Keratinocyte (primary cell): ENCODE measurements around the gene LEO1. TPM values are rescaled to one million over a fixed set of nuclear protein-coding genes. Genes with fewer than 3 reads are reported as not detected.

Experiments
- DNase-seq: peaks from one replicate; pipeline ENCODE4 v3.0.0-alpha.2; 2011; ENCODE audit warnings: low read depth, missing footprints, low spot score
- FAIRE-seq: peaks from 2 replicates; lab custom pipeline; 2011; peaks lifted over from hg19 to GRCh38; lab: Jason Lieb, UNC
- H2AFZ ChIP-seq: 2 replicates; pipeline ENCODE4 v1.6.0; 2012; ENCODE audit warnings: low read length, control low read depth, inconsistent platforms; ENCODE audit not compliant: control insufficient read depth
- H3K27ac ChIP-seq: 2 replicates; pipeline ENCODE4 v1.5.1; 2011; ENCODE audit warnings: low read length; ENCODE audit not compliant: control insufficient read depth, insufficient read depth
- H3K27me3 ChIP-seq: 3 replicates; pipeline ENCODE4 v1.6.0; 2011; ENCODE audit warnings: low read length; ENCODE audit not compliant: control insufficient read depth, insufficient read depth; ENCODE audit errors: extremely low read depth
- H3K36me3 ChIP-seq, 2 experiments: 2 replicates in 1 of 2; 3 replicates in 1 of 2; pipeline ENCODE4 v1.5.1; 2011; ENCODE audit warnings: low read length in 2 of 2, mild to moderate bottlenecking in 1 of 2; ENCODE audit not compliant: control insufficient read depth in 2 of 2, insufficient read depth in 2 of 2; ENCODE audit errors: extremely low read depth in 1 of 2
- H3K4me1 ChIP-seq: 3 replicates; pipeline ENCODE4 v1.5.1; 2011; ENCODE audit warnings: low read length; ENCODE audit not compliant: control insufficient read depth, insufficient read depth; ENCODE audit errors: extremely low read depth
- H3K4me2 ChIP-seq: 3 replicates; pipeline ENCODE4 v1.6.0; 2011; ENCODE audit warnings: low read depth, low read length; ENCODE audit not compliant: control insufficient read depth, insufficient read depth; ENCODE audit errors: extremely low read depth
- H3K4me3 ChIP-seq, 3 experiments: fragments of 200-600 bp in 1 of 3; sonication (generic) in 1 of 3; 2 replicates in 2 of 3; 3 replicates in 1 of 3; pipeline ENCODE4 v1.5.1; 2011 to 2016; ENCODE audit warnings: low read length in 3 of 3, mild to moderate bottlenecking in 3 of 3, control low read depth in 2 of 3, inconsistent platforms in 1 of 3, low read depth in 1 of 3, mixed read lengths in 1 of 3, mixed run types in 1 of 3, moderate library complexity in 1 of 3; ENCODE audit not compliant: control insufficient read depth in 2 of 3, insufficient read depth in 2 of 3; ENCODE audit errors: extremely low read depth in 1 of 3
- H3K79me2 ChIP-seq: 2 replicates; pipeline ENCODE4 v1.6.0; 2012; ENCODE audit warnings: low read length; ENCODE audit not compliant: control insufficient read depth, insufficient read depth
- H3K9ac ChIP-seq: 3 replicates; pipeline ENCODE4 v1.6.0; 2011; ENCODE audit warnings: low read length; ENCODE audit not compliant: control insufficient read depth, insufficient read depth; ENCODE audit errors: extremely low read depth
- H3K9me1 ChIP-seq: 3 replicates; pipeline ENCODE4 v1.6.0; 2011; ENCODE audit warnings: low read length; ENCODE audit not compliant: control insufficient read depth, insufficient read depth; ENCODE audit errors: extremely low read depth
- H3K9me3 ChIP-seq: 2 replicates; pipeline ENCODE4 v1.5.1; 2012; ENCODE audit warnings: low read depth, low read length; ENCODE audit not compliant: control insufficient read depth
- H4K20me1 ChIP-seq: 3 replicates; pipeline ENCODE4 v1.6.0; 2011; ENCODE audit warnings: low read length; ENCODE audit not compliant: control insufficient read depth, insufficient read depth; ENCODE audit errors: extremely low read depth
- EZH2 ChIP-seq: IDR thresholded peaks from one replicate; pipeline ENCODE4 v1.6.1; 2012; ENCODE audit warnings: inconsistent platforms, mild to moderate bottlenecking, low read length, moderate library complexity
- dilution Hi-C: fragments of 300-500 bp; cut with MboI; formaldehyde crosslinking; loops from one replicate; pipeline ENCODE4 v1.7.0; 2020; ENCODE audit warnings: low sequenced_read_pairs; ENCODE audit not compliant: extremely low pct_ligation_motif_present
- polyA plus RNA-seq, 5 experiments: library from polyadenylated mRNA; depleted of rRNA in 3 of 5; stranded (reverse) in 3 of 5; stranded (forward) in 1 of 5; unstranded in 1 of 5; fragments of >200 nt; gene quantifications; 1 replicate in 1 of 5; 2 replicates in 3 of 5; 3 replicates in 1 of 5; pipeline versions ENCODE4 v1.2.1 to v1.2.3, GENCODE V29; 2011 to 2012; ENCODE audit warnings: missing spikeins in 2 of 5, low read depth in 1 of 5, low replicate concordance in 1 of 5
- TF ChIP-seq, protein P1 (sequence below), 3 experiments: IDR thresholded peaks in 1 of 3; conservative IDR thresholded peaks in 1 of 3; optimal IDR thresholded peaks in 1 of 3; 2 replicates in 2 of 3; 3 replicates in 1 of 3; pipeline versions ENCODE3 to v1.5.1; 2011; ENCODE audit warnings: low read length in 3 of 3, mild to moderate bottlenecking in 3 of 3, moderate library complexity in 2 of 3, control low read depth in 1 of 3, inconsistent platforms in 1 of 3; ENCODE audit not compliant: insufficient read depth in 2 of 3; ENCODE audit errors: extremely low read depth in 1 of 3

The LEO1 gene
- polyA plus RNA-seq, 1 donor (not counting 4 experiments of a cell fraction or from before 2014, with no cell fraction given), result 12.5 TPM

DNA sequence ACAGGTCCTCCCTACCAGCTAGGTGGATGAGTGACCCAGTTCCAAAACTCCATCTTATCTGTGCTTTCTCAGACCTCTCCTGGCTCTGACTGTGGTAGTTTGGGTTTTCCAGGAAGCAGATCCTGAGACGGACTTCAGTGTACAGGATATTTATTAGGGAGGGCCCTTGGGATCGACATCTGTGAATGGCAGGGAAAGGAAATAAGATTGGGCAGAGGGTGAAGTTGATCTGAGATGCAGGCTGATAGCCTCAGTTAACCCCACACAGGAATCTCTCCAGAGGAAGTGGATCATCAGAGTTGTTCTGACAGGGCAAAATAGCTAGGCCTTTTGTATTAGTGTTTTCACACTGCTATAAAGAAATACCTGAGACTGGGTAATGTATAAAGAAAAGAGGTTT is 30.8 kb upstream of the LEO1 start:
- Histone ChIP-seq H3K9ac (no peak overlapping the region), H3K9me3 (no peaks in the 10 kb centered on the region)

DNA sequence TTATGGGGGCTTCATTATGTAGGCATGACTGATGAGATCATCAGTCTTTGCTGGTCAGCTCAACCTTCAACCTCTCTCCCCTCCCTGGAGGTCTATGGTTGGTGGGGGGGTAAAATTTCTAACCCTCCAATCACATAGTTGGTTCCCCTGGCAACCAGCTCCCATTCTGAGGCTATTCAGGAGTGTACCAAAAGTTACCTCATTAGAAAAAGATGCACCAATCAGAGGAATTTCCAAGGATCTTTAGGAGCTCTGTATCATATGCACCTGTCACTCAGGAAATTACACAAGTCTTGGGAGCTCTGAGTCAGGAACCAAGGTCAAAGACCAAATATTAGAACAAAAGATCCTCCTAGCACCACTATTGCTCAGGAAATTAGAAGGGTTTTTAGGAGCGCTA is 21.4 kb upstream of the LEO1 start:
- Histone ChIP-seq H2AFZ (no peak overlapping the region), H3K27me3 (no peaks in the 10 kb centered on the region), H3K9me1 (no peaks in the 10 kb centered on the region), H3K9ac (no peak overlapping the region), H3K9me3 (no peaks in the 10 kb centered on the region), H3K4me1 (peaks cover 23% of the 10 kb centered on the region), H3K79me2 (no peaks in the 10 kb centered on the region), H3K36me3 (no peaks in the 10 kb centered on the region), H3K4me3 (no peak overlapping the region), H4K20me1 (no peaks in the 10 kb centered on the region), H3K27ac (no peak overlapping the region), H3K4me2 (no peak overlapping the region)
- no peak for TF ChIP-seq EZH2
- TF ChIP-seq, protein P1, sequence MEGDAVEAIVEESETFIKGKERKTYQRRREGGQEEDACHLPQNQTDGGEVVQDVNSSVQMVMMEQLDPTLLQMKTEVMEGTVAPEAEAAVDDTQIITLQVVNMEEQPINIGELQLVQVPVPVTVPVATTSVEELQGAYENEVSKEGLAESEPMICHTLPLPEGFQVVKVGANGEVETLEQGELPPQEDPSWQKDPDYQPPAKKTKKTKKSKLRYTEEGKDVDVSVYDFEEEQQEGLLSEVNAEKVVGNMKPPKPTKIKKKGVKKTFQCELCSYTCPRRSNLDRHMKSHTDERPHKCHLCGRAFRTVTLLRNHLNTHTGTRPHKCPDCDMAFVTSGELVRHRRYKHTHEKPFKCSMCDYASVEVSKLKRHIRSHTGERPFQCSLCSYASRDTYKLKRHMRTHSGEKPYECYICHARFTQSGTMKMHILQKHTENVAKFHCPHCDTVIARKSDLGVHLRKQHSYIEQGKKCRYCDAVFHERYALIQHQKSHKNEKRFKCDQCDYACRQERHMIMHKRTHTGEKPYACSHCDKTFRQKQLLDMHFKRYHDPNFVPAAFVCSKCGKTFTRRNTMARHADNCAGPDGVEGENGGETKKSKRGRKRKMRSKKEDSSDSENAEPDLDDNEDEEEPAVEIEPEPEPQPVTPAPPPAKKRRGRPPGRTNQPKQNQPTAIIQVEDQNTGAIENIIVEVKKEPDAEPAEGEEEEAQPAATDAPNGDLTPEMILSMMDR (optimal IDR thresholded peaks at IDR 0.05 in 1 of 3, IDR thresholded peaks at IDR 0.05 in 1 of 3, conservative IDR thresholded peaks at IDR 0.05 in 1 of 3; ENCODE audit: extremely low read depth in 1 of 3, insufficient read depth in 2 of 3, low read length in 3 of 3), result no peak
- DNase-seq (no peak), FAIRE-seq (no peak)
- dilution Hi-C loops, result no loop called here

More for the DNA sequence above, 30.8 kb upstream of the LEO1 start:
- TF ChIP-seq, protein P1 (optimal IDR thresholded peaks at IDR 0.05 in 1 of 3, IDR thresholded peaks at IDR 0.05 in 1 of 3, conservative IDR thresholded peaks at IDR 0.05 in 1 of 3; ENCODE audit: extremely low read depth in 1 of 3, insufficient read depth in 2 of 3, low read length in 3 of 3), result no peak
- no peak for TF ChIP-seq EZH2
- H4K20me1 ChIP-seq, result no peaks in the 10 kb centered on the region
- no peaks in the 10 kb centered on the region for H3K36me3 ChIP-seq
- peaks cover 34% of the 10 kb centered on the region for H3K4me1 ChIP-seq
- no peak overlapping the region for H3K4me3 ChIP-seq
- H3K27me3 ChIP-seq, result no peaks in the 10 kb centered on the region
- FAIRE-seq (no peak), DNase-seq (no peak)
- H2AFZ ChIP-seq, result no peak overlapping the region
- H3K9me1 ChIP-seq, result no peaks in the 10 kb centered on the region
- dilution Hi-C loops, result no loop called here
- H3K4me2 ChIP-seq, result no peak overlapping the region
- H3K27ac ChIP-seq, result no peak overlapping the region
- H3K79me2 ChIP-seq, result no peaks in the 10 kb centered on the region
